AG10803 (cell line): Measurements from ENCODE around the gene TMC8.

Experiments
- DNase-seq: peaks from one replicate; pipeline ENCODE4 v3.0.0; 2010; ENCODE audit warnings: low read depth
- H3K4me3 ChIP-seq: 2 replicates; pipeline ENCODE4 v1.5.1; 2011; ENCODE audit warnings: mild to moderate bottlenecking, low read length, control low read depth
- TF ChIP-seq, protein P1 (sequence below): conservative IDR thresholded peaks from 2 replicates; pipeline ENCODE4 v1.5.1; 2011; ENCODE audit warnings: mild to moderate bottlenecking, low read length, control low read depth, inconsistent platforms

The TMC8 gene

GRCh38 chr17:78092794-78093324 is 37.7 kb upstream of the TMC8 start:
- no peak for DNase-seq
- TF ChIP-seq, protein P1, sequence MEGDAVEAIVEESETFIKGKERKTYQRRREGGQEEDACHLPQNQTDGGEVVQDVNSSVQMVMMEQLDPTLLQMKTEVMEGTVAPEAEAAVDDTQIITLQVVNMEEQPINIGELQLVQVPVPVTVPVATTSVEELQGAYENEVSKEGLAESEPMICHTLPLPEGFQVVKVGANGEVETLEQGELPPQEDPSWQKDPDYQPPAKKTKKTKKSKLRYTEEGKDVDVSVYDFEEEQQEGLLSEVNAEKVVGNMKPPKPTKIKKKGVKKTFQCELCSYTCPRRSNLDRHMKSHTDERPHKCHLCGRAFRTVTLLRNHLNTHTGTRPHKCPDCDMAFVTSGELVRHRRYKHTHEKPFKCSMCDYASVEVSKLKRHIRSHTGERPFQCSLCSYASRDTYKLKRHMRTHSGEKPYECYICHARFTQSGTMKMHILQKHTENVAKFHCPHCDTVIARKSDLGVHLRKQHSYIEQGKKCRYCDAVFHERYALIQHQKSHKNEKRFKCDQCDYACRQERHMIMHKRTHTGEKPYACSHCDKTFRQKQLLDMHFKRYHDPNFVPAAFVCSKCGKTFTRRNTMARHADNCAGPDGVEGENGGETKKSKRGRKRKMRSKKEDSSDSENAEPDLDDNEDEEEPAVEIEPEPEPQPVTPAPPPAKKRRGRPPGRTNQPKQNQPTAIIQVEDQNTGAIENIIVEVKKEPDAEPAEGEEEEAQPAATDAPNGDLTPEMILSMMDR, result no peak
- no peak overlapping the region for H3K4me3 ChIP-seq

DNA sequence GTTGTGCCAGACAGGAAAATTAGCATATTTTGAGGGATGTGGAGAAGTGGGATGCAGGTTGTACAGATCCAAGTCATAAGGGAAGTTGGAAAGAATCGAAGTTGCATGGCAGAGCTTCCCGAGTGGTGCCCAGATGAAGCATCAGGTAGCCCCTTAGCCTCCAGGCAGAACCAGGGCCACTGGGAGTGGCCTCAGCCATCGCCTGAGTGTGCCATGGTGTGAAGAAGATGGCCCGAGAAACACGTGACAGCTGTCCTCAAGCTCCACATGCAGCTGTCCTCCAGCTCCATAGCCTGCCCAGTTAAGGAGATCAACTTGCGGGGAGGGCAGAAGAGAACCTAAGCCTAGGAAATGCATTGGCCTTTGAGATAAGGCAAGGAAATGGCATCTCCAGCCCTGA is 35.5 kb upstream of the TMC8 start:
- TF ChIP-seq, protein P1, result no peak
- DNase-seq, result no peak
- H3K4me3 ChIP-seq, result no peak overlapping the region

DNA sequence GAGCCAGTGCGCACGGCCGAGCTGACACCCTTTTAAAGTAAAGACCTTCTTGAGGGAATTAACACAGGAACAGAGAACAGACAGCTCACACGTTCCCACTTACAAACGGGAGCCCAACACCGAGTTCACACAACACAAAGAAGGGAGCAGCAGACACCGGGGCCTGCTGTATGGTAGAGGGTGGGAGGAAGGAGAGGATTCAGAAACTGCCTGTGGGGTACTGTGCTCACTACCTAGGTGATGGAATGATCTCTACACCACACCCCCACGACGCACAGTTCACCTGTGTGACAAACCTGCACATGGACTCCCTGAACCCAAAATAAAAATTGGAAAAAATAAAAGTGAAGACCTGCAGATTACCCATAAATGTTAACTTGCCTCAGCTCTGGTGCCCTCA is 34.5 kb upstream of the TMC8 start:
- TF ChIP-seq, protein P1, result no peak
- no peak for DNase-seq
- H3K4me3 ChIP-seq, result no peak overlapping the region

DNA sequence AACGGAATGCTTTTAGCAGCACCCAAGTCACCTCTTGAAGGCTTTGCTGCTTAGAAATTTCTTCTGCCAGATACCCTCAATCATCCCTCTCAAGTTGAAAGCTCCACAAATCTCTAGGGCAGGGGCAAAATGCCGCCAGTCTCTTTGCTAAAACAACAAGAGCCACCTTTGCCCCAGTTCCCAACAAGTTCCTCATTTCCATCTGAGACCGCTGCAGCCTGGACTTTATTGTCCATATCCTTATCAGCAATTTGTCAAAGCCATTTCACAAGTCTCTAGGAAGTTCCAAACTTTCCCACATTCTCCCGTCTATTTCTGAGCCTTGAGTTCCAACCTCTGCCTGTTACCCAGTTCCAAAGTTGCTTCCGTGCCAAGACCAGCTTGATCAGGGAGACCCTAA is 29.5 kb upstream of the TMC8 start:
- H3K4me3 ChIP-seq, result no peak overlapping the region
- no peak for DNase-seq
- TF ChIP-seq, protein P1, result no peak

DNA sequence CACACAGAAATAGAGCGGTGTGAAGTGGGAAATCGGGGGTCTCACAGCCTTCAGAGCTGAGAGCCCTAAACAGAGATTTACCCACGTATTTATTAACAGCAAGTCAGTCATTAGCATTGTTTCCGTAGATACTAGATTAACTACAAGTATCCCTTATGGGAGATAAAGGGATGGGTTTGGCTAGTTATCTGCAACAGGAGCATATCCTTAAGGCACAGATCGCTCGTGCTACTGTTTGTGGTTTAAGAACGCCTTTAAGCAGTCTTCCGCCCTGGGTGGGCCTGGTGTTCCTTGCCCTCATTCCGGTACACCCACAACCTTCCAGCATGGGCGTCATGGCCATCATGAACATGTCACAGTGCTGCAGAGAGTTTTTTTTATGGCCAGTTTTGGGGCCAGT is 29.0 kb upstream of the TMC8 start:
- no peak for DNase-seq
- TF ChIP-seq, protein P1, result no peak
- no peak overlapping the region for H3K4me3 ChIP-seq

DNA sequence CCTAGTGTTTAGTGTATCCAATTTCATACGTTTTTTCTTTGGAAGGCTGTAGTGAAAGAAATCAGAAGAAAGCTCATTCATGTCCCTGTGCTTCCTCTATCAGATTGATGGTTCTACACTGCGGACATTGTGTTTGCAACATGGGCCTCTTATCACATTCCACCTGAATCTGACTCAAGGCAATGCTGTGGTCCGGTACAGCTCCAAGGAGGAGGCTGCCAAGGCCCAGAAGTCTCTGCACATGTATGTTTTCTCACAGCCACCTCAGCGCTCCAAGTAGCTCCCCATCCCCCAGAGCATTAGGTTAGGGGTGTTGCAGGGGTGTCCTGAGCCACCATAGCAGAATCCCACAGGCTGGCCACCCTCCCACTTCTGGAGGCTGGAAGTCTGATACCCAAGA is 27.3 kb upstream of the TMC8 start:
- H3K4me3 ChIP-seq, result no peak overlapping the region
- TF ChIP-seq, protein P1, result no peak
- no peak for DNase-seq

DNA sequence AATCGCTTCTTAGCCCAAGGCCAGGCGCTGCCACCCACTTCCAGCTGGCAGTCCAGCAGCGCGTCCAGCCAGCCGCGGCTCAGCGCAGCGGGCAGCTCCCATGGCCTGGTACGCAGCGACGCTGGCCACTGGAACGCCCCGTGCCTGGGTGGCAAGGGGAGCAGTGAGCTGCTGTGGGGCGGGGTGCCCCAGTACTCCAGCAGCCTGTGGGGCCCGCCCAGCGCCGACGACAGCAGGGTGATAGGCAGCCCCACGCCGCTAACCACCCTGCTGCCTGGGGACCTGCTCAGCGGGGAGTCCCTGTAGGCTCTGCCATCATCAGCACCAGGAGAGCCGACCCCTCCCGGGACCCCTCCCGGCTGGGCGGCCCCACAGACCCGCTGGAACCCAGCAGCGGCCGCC is 26.0 kb upstream of the TMC8 start:
- no peak for DNase-seq
- TF ChIP-seq, protein P1, result no peak
- no peak overlapping the region for H3K4me3 ChIP-seq
